IPS-18a (cell line): ENCODE results near the gene LSM12.
A peak's percentile ranks its signal among the peaks of the same experiment; 100 is the strongest.

Experiments
- H3K27ac ChIP-seq: one replicate; pipeline ENCODE4 v1.5.1; 2013; ENCODE audit warnings: low read length
- H3K27me3 ChIP-seq: one replicate; pipeline ENCODE4 v1.6.1; 2013; ENCODE audit warnings: mild to moderate bottlenecking, low read length; ENCODE audit not compliant: control insufficient read depth, insufficient read depth
- H3K36me3 ChIP-seq: one replicate; pipeline ENCODE4 v1.6.1; 2013; ENCODE audit warnings: low read depth, low read length; ENCODE audit not compliant: control insufficient read depth
- H3K4me1 ChIP-seq: one replicate; pipeline ENCODE4 v1.6.1; 2013; ENCODE audit warnings: low read depth, low read length; ENCODE audit not compliant: control insufficient read depth
- H3K4me3 ChIP-seq: one replicate; pipeline ENCODE4 v1.5.1; 2013; ENCODE audit warnings: low read length
- H3K9ac ChIP-seq: one replicate; pipeline ENCODE4 v1.6.1; 2013; ENCODE audit warnings: mild to moderate bottlenecking, low read length, moderate library complexity
- H3K9me3 ChIP-seq: one replicate; pipeline ENCODE4 v1.6.1; 2013; ENCODE audit warnings: low read depth, low read length; ENCODE audit not compliant: control insufficient read depth

LSM12 gene

DNA sequence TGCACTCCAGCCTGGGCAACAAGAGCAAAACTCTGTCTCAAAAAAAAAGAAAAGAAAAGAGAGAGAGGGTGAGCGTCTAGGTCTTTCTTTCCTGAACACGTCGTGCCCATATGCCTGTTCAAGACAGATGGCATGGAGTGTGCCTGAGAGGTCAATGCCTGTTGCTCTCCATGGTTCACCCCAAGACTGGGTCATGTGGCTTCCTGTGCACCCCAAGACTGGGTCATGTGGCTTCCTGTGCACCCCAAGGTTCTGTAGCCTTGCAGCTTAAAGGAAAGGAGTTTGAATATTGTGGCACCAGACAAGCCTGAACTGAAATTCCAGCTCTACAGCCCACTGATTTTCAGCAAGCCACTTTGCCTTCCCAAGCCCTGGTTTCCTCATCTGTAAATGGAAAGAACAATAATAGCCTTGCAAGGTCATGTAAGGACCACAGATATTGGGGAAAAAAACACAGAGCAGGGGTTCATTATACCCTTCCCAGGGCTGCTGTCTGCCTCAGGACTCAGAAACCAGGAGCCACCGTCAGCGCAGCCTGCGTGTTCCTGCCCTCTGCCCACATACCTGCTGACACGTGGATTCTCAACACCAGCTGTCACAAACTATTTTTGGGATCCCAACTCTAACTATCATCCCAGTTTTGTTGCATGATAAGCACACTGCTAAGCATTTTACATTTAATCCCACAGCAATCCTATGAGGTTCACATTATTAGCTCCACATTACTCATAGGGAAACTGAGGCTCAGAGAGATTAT is 80.1 kb downstream of the LSM12 start:
- H3K27ac ChIP-seq: no peak overlapping the region
- H3K4me3 ChIP-seq: no peak overlapping the region
- no peak overlapping the region for H3K9ac ChIP-seq
- H3K4me1 ChIP-seq: peaks cover 3% of the 10 kb centered on the region
- H3K9me3 ChIP-seq: no peaks in the 10 kb centered on the region
- peaks cover 33% of the 10 kb centered on the region for H3K27me3 ChIP-seq
- H3K36me3 ChIP-seq: no peaks in the 10 kb centered on the region

- H3K9ac ChIP-seq: no peak overlapping the region
- H3K4me3 ChIP-seq: peak overlapping the region; percentile 66
- H3K27me3 ChIP-seq: peaks cover 33% of the 10 kb centered on the region
- H3K4me1 ChIP-seq: peaks cover 3% of the 10 kb centered on the region
- H3K36me3 ChIP-seq: no peaks in the 10 kb centered on the region
- no peaks in the 10 kb centered on the region for H3K9me3 ChIP-seq
- H3K27ac ChIP-seq: no peak overlapping the region
Observed at GRCh38 chr17:43984521-43984920, 82.0 kb downstream of the LSM12 start.
